K562 (cell line): Measurements from ENCODE around the gene EXOC3L2. TPM values are rescaled to one million over a fixed set of nuclear protein-coding genes. Genes with fewer than 3 reads are reported as not detected.
A peak's percentile ranks its signal among the peaks of the same experiment; 100 is the strongest.

Source experiments
- CEBPZ ChIP-seq: fragments of 150-350 bp; IDR thresholded peaks from 2 replicates; pipeline ENCODE4 v1.6.1; 2014; ENCODE audit warnings: low read depth, mild to moderate bottlenecking, low read length, borderline replicate concordance
- FOSL1 ChIP-seq: fragments of 200-800 bp; sonication (Bioruptor generic); conservative IDR thresholded peaks from 2 replicates; pipeline ENCODE4 v1.6.1; 2016; ENCODE audit warnings: missing genetic modification characterization, missing compliant biosample characterization
- GABPB2 ChIP-seq: fragments of 250-450 bp; sonication (Bioruptor Pico); conservative IDR thresholded peaks from 2 replicates; pipeline ENCODE4 v1.5.1; 2021; ENCODE audit warnings: mild to moderate bottlenecking
- NCOA1 ChIP-seq: fragments of 450-650 bp; IDR thresholded peaks from 2 replicates; pipeline ENCODE4 v1.6.1; 2016; ENCODE audit warnings: low read depth
- NFXL1 ChIP-seq: fragments of 450-650 bp; formaldehyde crosslinking; IDR thresholded peaks from 2 replicates; pipeline ENCODE4 v1.4.0; 2021; ENCODE audit warnings: mild to moderate bottlenecking
- polyA plus RNA-seq, 8 experiments: library from polyadenylated mRNA; depleted of rRNA in 4 of 8; stranded (reverse) in 5 of 8; unstranded in 3 of 8; fragments of >200 nt; fragmentation: Nextera tagmentation in 2 of 8; fragmentation: Illumina TruSeq in 1 of 8; extraction: Ambion mirVana in 2 of 8; extraction: Trizol in 1 of 8; gene quantifications; 2 replicates each; pipeline versions ENCODE4 v1.2.1 to v1.2.3, GENCODE V29; 2011 to 2014; ENCODE audit warnings: inconsistent platforms in 1 of 8, missing spikeins in 1 of 8
- total RNA-seq, 7 experiments: library from RNA; depleted of rRNA in 6 of 7; stranded (reverse); fragments of >200 nt in 6 of 7; fragmentation: Illumina TruSeq in 2 of 7; extraction: Trizol in 2 of 7; gene quantifications; 2 replicates each; pipeline versions ENCODE4 v1.2.1 to v1.2.3, GENCODE V29; 2011 to 2021; ENCODE audit warnings: low replicate concordance in 1 of 7
- TF ChIP-seq, protein P1 (sequence below), 2 experiments: fragments of 450-650 bp; IDR thresholded peaks; 2 replicates each; pipeline ENCODE4 v1.6.1; 2016; ENCODE audit warnings: mild to moderate bottlenecking in 2 of 2, borderline replicate concordance in 1 of 2, low read depth in 1 of 2, moderate library complexity in 1 of 2
- TF ChIP-seq, protein P2 (sequence below), 2 experiments: IDR thresholded peaks; 2 replicates each; pipeline ENCODE4 v1.6.1; 2011; ENCODE audit warnings: borderline replicate concordance in 1 of 2, control low read depth in 1 of 2, low read depth in 1 of 2, low read length in 1 of 2, mild to moderate bottlenecking in 1 of 2, mixed read lengths in 1 of 2, moderate library complexity in 1 of 2; ENCODE audit not compliant: insufficient read depth in 1 of 2, insufficient read length in 1 of 2, poor library complexity in 1 of 2, severe bottlenecking in 1 of 2; ENCODE audit errors: extremely low read depth in 1 of 2
- TF ChIP-seq, protein P3 (sequence below): fragments of 200-800 bp; sonication (Bioruptor generic); IDR thresholded peaks from 2 replicates; pipeline ENCODE4 v1.6.1; 2016; ENCODE audit warnings: missing genetic modification characterization, missing compliant biosample characterization

Gene EXOC3L2
- total and polyA plus RNA-seq, 9 of the 15 experiments (the other 6 are each of a cell fraction or from before 2014, with no cell fraction given), result 0.31 to 19.0 (median 2.4) TPM

DNA sequence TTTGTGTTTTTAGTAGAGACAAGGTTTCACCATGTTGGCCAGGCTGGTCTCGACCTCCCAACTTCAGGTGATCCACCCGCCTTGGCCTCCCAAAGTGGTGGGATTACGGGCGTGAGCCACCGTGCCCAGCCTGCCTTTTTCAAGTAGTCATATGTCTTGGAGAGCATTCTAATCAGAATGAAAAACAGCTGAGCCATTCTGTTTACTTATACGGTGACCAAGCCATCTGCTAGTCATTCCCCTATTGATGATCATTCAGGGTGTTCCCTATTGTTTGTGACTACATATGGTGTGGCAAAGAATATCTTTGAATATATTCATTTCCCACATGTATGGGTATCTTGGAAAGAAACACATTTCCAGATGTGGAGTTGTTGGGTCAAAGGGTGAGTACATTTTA lies 49.4 kb downstream of the EXOC3L2 start (continued):
- TF ChIP-seq, protein P1, sequence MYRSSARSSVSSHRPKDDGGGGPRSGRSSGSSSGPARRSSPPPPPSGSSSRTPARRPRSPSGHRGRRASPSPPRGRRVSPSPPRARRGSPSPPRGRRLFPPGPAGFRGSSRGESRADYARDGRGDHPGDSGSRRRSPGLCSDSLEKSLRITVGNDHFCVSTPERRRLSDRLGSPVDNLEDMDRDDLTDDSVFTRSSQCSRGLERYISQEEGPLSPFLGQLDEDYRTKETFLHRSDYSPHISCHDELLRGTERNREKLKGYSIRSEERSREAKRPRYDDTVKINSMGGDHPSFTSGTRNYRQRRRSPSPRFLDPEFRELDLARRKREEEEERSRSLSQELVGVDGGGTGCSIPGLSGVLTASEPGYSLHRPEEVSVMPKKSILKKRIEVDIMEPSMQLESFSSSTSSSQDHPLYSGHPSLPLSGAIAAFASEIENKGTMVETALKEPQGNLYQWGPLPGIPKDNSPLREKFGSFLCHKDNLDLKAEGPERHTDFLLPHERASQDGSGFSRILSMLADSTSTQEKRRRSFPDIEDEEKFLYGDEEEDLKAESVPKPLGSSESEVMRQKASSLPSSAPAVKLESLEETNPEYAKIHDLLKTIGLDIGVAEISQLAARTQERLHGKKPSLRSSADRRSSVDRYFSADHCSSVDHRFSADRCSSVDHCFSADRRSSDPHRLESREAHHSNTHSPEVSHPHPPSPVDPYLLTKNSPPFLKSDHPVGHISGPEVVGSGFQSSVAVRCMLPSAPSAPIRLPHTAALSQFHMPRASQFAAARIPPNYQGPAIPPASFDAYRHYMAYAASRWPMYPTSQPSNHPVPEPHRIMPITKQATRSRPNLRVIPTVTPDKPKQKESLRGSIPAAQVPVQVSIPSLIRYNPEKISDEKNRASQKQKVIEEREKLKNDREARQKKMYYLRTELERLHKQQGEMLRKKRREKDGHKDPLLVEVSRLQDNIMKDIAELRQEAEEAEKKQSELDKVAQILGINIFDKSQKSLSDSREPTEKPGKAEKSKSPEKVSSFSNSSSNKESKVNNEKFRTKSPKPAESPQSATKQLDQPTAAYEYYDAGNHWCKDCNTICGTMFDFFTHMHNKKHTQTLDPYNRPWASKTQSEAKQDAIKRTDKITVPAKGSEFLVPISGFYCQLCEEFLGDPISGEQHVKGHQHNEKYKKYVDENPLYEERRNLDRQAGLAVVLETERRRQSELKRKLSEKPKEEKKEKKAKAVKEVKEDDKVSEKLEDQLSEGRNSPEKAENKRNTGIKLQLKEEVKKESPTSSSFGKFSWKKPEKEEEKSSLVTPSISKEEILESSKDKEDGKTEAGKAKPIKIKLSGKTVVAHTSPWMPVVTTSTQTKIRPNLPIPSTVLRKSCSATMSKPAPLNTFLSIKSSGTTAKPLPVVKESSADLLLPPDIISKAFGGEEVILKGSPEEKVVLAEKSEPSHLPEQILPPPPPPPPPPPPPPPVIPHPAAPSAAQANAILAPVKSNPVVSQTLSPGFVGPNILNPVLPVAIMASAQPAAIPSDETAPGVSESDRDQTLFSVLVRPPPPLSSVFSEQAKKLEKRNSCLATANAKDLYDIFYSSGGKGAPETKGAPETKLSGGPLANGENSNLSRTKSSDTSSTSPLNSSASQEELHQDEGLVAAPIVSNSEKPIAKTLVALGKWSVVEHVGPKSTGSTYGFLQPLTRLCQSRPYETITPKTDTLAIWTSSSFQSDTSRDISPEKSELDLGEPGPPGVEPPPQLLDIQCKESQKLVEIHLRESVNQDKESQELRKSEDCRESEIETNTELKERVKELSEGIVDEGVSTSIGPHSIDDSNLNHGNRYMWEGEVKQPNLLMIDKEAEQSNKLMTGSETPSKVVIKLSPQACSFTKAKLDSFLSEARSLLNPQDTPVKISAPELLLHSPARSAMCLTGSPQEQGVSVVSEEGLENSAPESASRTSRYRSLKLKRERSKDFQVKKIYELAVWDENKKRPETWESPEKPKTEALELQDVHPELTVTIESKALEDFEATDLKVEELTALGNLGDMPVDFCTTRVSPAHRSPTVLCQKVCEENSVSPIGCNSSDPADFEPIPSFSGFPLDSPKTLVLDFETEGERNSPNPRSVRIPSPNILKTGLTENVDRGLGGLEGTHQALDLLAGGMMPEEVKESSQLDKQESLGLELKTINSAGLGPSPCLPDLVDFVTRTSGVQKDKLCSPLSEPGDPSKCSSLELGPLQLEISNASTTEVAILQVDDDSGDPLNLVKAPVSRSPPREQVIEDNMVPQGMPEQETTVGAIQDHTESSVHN (IDR thresholded peaks at IDR 0.05; ENCODE audit: borderline replicate concordance in 1 of 2, low read depth in 1 of 2), result 0 out of 4 replicates have a peak, but pooled peaks of 1 of the 2 experiments have one; percentile 33
- peak; percentile 57 for TF ChIP-seq FOSL1 (tag)
- TF ChIP-seq NFXL1 (CRISPR knock-in tag), result no peak
- no peak for TF ChIP-seq CEBPZ
- TF ChIP-seq, protein P2, sequence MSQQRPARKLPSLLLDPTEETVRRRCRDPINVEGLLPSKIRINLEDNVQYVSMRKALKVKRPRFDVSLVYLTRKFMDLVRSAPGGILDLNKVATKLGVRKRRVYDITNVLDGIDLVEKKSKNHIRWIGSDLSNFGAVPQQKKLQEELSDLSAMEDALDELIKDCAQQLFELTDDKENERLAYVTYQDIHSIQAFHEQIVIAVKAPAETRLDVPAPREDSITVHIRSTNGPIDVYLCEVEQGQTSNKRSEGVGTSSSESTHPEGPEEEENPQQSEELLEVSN (IDR thresholded peaks at IDR 0.05; ENCODE audit: borderline replicate concordance in 1 of 2, extremely low read depth in 1 of 2, insufficient read depth in 1 of 2, insufficient read length in 1 of 2, low read depth in 1 of 2, low read length in 1 of 2, poor library complexity in 1 of 2, severe bottlenecking in 1 of 2), result no peak
- TF ChIP-seq, protein P3, sequence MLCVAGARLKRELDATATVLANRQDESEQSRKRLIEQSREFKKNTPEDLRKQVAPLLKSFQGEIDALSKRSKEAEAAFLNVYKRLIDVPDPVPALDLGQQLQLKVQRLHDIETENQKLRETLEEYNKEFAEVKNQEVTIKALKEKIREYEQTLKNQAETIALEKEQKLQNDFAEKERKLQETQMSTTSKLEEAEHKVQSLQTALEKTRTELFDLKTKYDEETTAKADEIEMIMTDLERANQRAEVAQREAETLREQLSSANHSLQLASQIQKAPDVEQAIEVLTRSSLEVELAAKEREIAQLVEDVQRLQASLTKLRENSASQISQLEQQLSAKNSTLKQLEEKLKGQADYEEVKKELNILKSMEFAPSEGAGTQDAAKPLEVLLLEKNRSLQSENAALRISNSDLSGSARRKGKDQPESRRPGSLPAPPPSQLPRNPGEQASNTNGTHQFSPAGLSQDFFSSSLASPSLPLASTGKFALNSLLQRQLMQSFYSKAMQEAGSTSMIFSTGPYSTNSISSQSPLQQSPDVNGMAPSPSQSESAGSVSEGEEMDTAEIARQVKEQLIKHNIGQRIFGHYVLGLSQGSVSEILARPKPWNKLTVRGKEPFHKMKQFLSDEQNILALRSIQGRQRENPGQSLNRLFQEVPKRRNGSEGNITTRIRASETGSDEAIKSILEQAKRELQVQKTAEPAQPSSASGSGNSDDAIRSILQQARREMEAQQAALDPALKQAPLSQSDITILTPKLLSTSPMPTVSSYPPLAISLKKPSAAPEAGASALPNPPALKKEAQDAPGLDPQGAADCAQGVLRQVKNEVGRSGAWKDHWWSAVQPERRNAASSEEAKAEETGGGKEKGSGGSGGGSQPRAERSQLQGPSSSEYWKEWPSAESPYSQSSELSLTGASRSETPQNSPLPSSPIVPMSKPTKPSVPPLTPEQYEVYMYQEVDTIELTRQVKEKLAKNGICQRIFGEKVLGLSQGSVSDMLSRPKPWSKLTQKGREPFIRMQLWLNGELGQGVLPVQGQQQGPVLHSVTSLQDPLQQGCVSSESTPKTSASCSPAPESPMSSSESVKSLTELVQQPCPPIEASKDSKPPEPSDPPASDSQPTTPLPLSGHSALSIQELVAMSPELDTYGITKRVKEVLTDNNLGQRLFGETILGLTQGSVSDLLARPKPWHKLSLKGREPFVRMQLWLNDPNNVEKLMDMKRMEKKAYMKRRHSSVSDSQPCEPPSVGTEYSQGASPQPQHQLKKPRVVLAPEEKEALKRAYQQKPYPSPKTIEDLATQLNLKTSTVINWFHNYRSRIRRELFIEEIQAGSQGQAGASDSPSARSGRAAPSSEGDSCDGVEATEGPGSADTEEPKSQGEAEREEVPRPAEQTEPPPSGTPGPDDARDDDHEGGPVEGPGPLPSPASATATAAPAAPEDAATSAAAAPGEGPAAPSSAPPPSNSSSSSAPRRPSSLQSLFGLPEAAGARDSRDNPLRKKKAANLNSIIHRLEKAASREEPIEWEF (CRISPR knock-in tag), result 0 out of 2 replicates have a peak, but pooled peaks have one; percentile 63
- TF ChIP-seq NCOA1, result no peak
- TF ChIP-seq GABPB2 (CRISPR knock-in tag), result no peak
